GM23338 (cell line): ENCODE results near the gene NPAS4. TPM values are rescaled to one million over a fixed set of nuclear protein-coding genes. Genes with fewer than 3 reads are reported as not detected.

Experiments used
- ATAC-seq: fragments of 200-7000 bp; cut with Tn5 transposase; 3 replicates; pipeline ENCODE4 v1.9.1; 2020
- DNase-seq: peaks from one replicate; pipeline ENCODE4 v3.0.0-alpha.2; 2015; ENCODE audit warnings: low spot score
- H2AFZ ChIP-seq: fragments of 200-600 bp; sonication (generic); 2 replicates; pipeline ENCODE4 v1.8.0; 2016; ENCODE audit warnings: antibody characterized with exemption, mild to moderate bottlenecking, moderate library complexity
- H3F3A ChIP-seq: fragments of 200-600 bp; sonication (generic); replicated peaks from 2 replicates; pipeline ENCODE4 v1.8.0; 2017; ENCODE audit warnings: antibody characterized with exemption, mixed run types, low read depth
- H3K27ac ChIP-seq: fragments of 200-600 bp; sonication (generic); 2 replicates; pipeline ENCODE4 v1.6.1; 2016; ENCODE audit warnings: low read depth
- H3K27me3 ChIP-seq: fragments of 200-600 bp; sonication (generic); 2 replicates; pipeline ENCODE4 v1.8.0; 2016; ENCODE audit warnings: mild to moderate bottlenecking, mixed run types, moderate library complexity; ENCODE audit not compliant: insufficient read depth
- H3K36me3 ChIP-seq: fragments of 200-600 bp; sonication (generic); 2 replicates; pipeline ENCODE4 v1.8.0; 2016; ENCODE audit warnings: mild to moderate bottlenecking; ENCODE audit not compliant: insufficient read depth
- H3K4me1 ChIP-seq: fragments of 200-600 bp; sonication (generic); 2 replicates; pipeline ENCODE4 v1.8.0; 2016; ENCODE audit warnings: mild to moderate bottlenecking, moderate library complexity; ENCODE audit not compliant: insufficient read depth
- H3K4me2 ChIP-seq: fragments of 200-600 bp; sonication (generic); 2 replicates; pipeline ENCODE4 v1.7.1; 2017; ENCODE audit warnings: mixed run types
- H3K4me3 ChIP-seq: fragments of 200-600 bp; sonication (generic); 2 replicates; pipeline ENCODE4 v1.6.1; 2016; ENCODE audit warnings: mixed run types
- H3K79me2 ChIP-seq: fragments of 200-600 bp; sonication (generic); replicated peaks from 2 replicates; pipeline ENCODE4 v1.8.0; 2017; ENCODE audit warnings: mild to moderate bottlenecking; ENCODE audit not compliant: insufficient read depth
- H3K9me2 ChIP-seq: fragments of 200-600 bp; sonication (generic); 2 replicates; pipeline ENCODE4 v1.8.0; 2017; ENCODE audit not compliant: insufficient read depth
- H4K20me1 ChIP-seq: fragments of 200-600 bp; sonication (generic); replicated peaks from 2 replicates; pipeline ENCODE4 v1.8.0; 2017; ENCODE audit warnings: mild to moderate bottlenecking; ENCODE audit not compliant: insufficient read depth
- H3K27ac Mint-ChIP-seq: 2 replicates; pipeline ENCODE4 v1.8.0; 2020; ENCODE audit warnings: inconsistent platforms, mild to moderate bottlenecking, moderate library complexity, mixed read lengths
- H3K27me3 Mint-ChIP-seq: 3 replicates; pipeline ENCODE4 v1.8.0; 2022; ENCODE audit warnings: low read depth, mild to moderate bottlenecking, moderate library complexity, mixed read lengths, inconsistent platforms; ENCODE audit not compliant: insufficient read depth, poor library complexity
- H3K36me3 Mint-ChIP-seq: 3 replicates; pipeline ENCODE4 v1.8.0; 2021; ENCODE audit warnings: low read depth, mild to moderate bottlenecking, inconsistent platforms, moderate library complexity, mixed read lengths
- H3K4me1 Mint-ChIP-seq: 3 replicates; pipeline ENCODE4 v1.8.0; 2020; ENCODE audit warnings: mild to moderate bottlenecking, inconsistent platforms, mixed read lengths
- H3K4me3 Mint-ChIP-seq: 3 replicates; pipeline ENCODE4 v1.8.0; 2021; ENCODE audit warnings: moderate library complexity, mild to moderate bottlenecking, inconsistent platforms, mixed read lengths
- H3K9me3 Mint-ChIP-seq: 3 replicates; pipeline ENCODE4 v1.8.0; 2020; ENCODE audit warnings: moderate library complexity, mild to moderate bottlenecking, inconsistent platforms, mixed read lengths
- EZH2phosphoT487 ChIP-seq: fragments of 200-600 bp; sonication (generic); IDR thresholded peaks from one replicate; pipeline ENCODE4 v1.8.1; 2018; ENCODE audit warnings: antibody characterized with exemption; ENCODE audit not compliant: unreplicated experiment
- JUNB ChIP-seq: IDR thresholded peaks from one replicate; pipeline ENCODE4 v1.6.1; 2016; ENCODE audit warnings: antibody characterized with exemption; ENCODE audit not compliant: unreplicated experiment
- NANOG ChIP-seq: IDR thresholded peaks from 2 replicates; pipeline ENCODE4 v1.6.1; 2016; ENCODE audit warnings: antibody characterized with exemption, borderline replicate concordance
- POLR2AphosphoS5 ChIP-seq: IDR thresholded peaks from 2 replicates; pipeline ENCODE4 v1.6.1; 2016; ENCODE audit warnings: antibody characterized with exemption, low read depth
- ZNF114 ChIP-seq: fragments of 250-450 bp; sonication (Bioruptor Pico); IDR thresholded peaks from 2 replicates; pipeline ENCODE4 v1.5.0; 2020; ENCODE audit warnings: mild to moderate bottlenecking, moderate library complexity
- ZNF331 ChIP-seq: fragments of 250-450 bp; sonication (Bioruptor Pico); IDR thresholded peaks from 2 replicates; pipeline ENCODE4 v1.5.0; 2020; ENCODE audit warnings: low read depth, mild to moderate bottlenecking, moderate library complexity
- polyA plus RNA-seq: library from polyadenylated mRNA; unstranded; fragments of >200 nt; fragmentation: Nextera tagmentation; extraction: Ambion mirVana; gene quantifications from 2 replicates; pipeline ENCODE4 v1.2.1, GENCODE V29; 2016
- total RNA-seq: library from RNA; depleted of rRNA; stranded (reverse); fragments of >200 nt; shearing (Covaris generic); gene quantifications from 2 replicates; pipeline ENCODE4 v1.2.3, GENCODE V29; 2014
- TF ChIP-seq, protein P1 (sequence below), 2 experiments: fragments of 200-600 bp in 1 of 2; sonication (generic) in 1 of 2; conservative IDR thresholded peaks; 2 replicates each; pipeline versions ENCODE4 v1.5.1 to v1.6.1; 2016 to 2017; ENCODE audit warnings: antibody characterized with exemption in 2 of 2, low read depth in 2 of 2, mild to moderate bottlenecking in 2 of 2, moderate library complexity in 1 of 2
- TF ChIP-seq, protein P2 (sequence below): IDR thresholded peaks from 2 replicates; pipeline ENCODE4 v1.6.1; 2016; ENCODE audit warnings: antibody characterized with exemption
- TF ChIP-seq, protein P3 (sequence below): IDR thresholded peaks from one replicate; pipeline ENCODE4 v1.6.1; 2018; ENCODE audit warnings: antibody characterized with exemption; ENCODE audit not compliant: unreplicated experiment

The NPAS4 gene
- total and polyA plus RNA-seq, 2 experiments from 2014 or later, result 0.71 to 0.97 TPM

DNA sequence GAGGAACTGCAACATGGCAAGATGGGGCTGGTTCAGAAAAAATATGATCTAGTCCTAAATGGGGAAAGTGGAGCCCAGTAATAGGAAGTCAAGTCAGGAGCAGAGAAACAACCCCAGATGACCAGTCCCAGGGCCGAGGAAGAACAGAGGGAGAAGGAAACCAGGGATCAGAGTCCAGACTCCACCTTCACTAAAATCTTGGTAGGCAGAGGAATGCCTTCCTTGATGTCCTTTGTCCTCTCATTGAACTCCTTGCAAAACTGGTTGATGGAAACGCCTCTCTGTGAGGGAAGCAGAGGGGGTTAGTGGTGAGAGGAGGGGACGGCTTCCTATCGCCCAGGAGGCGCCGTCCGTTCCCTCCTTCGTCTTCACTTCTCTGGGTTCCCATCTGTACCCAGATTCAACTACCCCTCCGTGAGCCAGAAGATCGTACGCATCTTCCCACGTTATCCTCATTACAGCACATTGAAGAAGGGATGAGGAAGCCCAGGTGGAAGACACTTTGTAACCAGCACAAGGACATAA is 17.2 kb downstream of the NPAS4 start:
- TF ChIP-seq ZNF114 (CRISPR knock-in tag), result no peak
- no peak for TF ChIP-seq ZNF331 (CRISPR knock-in tag)
- peak overlapping the region; percentile 23; the same call in 1 of the 2 replicates for H2AFZ ChIP-seq
- peak overlapping the region; percentile 76 for H3K27ac ChIP-seq
- Mint-ChIP-seq H3K36me3 (peaks cover 56% of the 10 kb centered on the region), H3K27ac (peak overlapping the region; percentile 100), H3K9me3 (peaks cover 25% of the 10 kb centered on the region), H3K27me3 (peaks cover 11% of the 10 kb centered on the region), H3K4me1 (peaks cover 6% of the 10 kb centered on the region; the same call in 2 of the 3 replicates), H3K4me3 (peak overlapping the region; percentile 93)
- no peaks in the 10 kb centered on the region for H3F3A ChIP-seq
- DNase-seq (peak; percentile 36), ATAC-seq (peak; percentile 23)
- no peaks in the 10 kb centered on the region for H4K20me1 ChIP-seq
- peaks cover 11% of the 10 kb centered on the region; the same call in 1 of the 2 replicates for H3K36me3 ChIP-seq
- H3K4me2 ChIP-seq, result peak overlapping the region; percentile 83
- H3K4me1 ChIP-seq, result peaks cover 7% of the 10 kb centered on the region; the same call in 1 of the 2 replicates
- peak overlapping the region; percentile 73 for H3K4me3 ChIP-seq
- H3K27me3 ChIP-seq, result no peaks in the 10 kb centered on the region
- peaks cover 16% of the 10 kb centered on the region for H3K79me2 ChIP-seq
- no peaks in the 10 kb centered on the region for H3K9me2 ChIP-seq

DNA sequence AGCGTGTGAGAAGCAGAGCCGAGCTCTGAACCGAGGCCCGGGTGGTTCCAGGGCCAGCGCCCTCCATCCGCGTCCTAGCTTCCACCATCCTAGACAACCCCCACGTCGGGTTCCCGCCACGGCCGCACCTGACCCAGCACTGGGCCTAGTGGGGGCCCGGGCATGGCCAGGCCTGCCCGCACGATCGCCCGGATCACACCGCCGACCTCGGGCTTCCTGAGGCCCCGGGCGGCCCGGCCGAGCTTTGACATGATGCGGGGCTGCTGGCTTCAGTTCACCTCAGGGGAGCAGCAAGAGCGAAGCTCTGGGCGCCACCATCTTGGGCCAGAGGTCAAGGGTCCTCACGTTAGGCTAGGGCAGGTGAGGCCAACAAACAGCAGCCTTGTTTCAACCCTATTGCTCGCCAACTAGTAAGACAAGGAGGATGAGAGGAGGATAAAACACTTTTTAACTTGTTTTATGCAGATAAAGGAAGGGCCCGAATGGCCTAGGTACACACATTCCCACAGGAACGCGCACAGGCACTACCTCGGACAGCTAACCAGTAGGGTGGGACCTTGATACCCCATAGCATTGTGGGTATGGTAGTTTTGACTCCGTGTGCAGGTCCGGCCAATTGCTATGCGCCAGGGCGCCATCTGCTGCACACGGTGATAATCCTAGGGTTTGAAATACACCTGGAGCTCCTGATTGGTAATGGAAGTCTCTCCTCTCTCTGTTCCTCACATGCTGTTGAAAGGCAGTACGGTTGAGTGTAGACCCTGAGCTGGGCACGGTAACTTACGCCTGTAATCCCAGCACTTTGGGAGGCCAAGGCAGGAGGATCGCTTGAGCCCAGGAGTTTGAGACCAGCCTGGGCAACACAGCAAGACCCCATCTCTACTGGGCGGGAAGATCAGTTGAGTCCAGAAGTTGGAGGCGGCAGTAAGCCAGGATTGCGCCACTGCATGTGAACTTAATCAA is 17.9 kb downstream of the NPAS4 start, which contains the start of gene MRPL11:
MRPL11 (minus strand) TSS at position 345 of the 963 bp plus-strand sequence; CDS start at position 251, 94 bp downstream.
- peaks cover 60% of the 10 kb centered on the region for H3K36me3 Mint-ChIP-seq

More for the DNA sequence above, 17.9 kb downstream of the NPAS4 start, which contains the start of gene MRPL11:
- H3K79me2 ChIP-seq, result peaks cover 16% of the 10 kb centered on the region
- peaks cover 2% of the 10 kb centered on the region; the same call in 1 of the 2 replicates for H3F3A ChIP-seq
- H4K20me1 ChIP-seq, result no peaks in the 10 kb centered on the region
- H3K4me3 ChIP-seq, result peak within 1 kb of the TSS; percentile 73
- H3K4me3 Mint-ChIP-seq, result peak within 1 kb of the TSS; percentile 93
- DNase-seq (peak; percentile 98), ATAC-seq (peak; percentile 97)
- H2AFZ ChIP-seq, result peak within 1 kb of the TSS; percentile 23; the same call in 1 of the 2 replicates
- peaks cover 11% of the 10 kb centered on the region for H3K27me3 Mint-ChIP-seq
- peaks cover 32% of the 10 kb centered on the region for H3K9me3 Mint-ChIP-seq
- peak within 1 kb of the TSS; percentile 76 for H3K27ac ChIP-seq
- H3K27ac Mint-ChIP-seq, result peak within 1 kb of the TSS; percentile 100
- TF ChIP-seq, protein P1, sequence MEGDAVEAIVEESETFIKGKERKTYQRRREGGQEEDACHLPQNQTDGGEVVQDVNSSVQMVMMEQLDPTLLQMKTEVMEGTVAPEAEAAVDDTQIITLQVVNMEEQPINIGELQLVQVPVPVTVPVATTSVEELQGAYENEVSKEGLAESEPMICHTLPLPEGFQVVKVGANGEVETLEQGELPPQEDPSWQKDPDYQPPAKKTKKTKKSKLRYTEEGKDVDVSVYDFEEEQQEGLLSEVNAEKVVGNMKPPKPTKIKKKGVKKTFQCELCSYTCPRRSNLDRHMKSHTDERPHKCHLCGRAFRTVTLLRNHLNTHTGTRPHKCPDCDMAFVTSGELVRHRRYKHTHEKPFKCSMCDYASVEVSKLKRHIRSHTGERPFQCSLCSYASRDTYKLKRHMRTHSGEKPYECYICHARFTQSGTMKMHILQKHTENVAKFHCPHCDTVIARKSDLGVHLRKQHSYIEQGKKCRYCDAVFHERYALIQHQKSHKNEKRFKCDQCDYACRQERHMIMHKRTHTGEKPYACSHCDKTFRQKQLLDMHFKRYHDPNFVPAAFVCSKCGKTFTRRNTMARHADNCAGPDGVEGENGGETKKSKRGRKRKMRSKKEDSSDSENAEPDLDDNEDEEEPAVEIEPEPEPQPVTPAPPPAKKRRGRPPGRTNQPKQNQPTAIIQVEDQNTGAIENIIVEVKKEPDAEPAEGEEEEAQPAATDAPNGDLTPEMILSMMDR (conservative IDR thresholded peaks at IDR 0.05; ENCODE audit: low read depth in 2 of 2), result peak; percentile 62 to 89
- TF ChIP-seq, protein P2, sequence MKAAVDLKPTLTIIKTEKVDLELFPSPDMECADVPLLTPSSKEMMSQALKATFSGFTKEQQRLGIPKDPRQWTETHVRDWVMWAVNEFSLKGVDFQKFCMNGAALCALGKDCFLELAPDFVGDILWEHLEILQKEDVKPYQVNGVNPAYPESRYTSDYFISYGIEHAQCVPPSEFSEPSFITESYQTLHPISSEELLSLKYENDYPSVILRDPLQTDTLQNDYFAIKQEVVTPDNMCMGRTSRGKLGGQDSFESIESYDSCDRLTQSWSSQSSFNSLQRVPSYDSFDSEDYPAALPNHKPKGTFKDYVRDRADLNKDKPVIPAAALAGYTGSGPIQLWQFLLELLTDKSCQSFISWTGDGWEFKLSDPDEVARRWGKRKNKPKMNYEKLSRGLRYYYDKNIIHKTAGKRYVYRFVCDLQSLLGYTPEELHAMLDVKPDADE, result peak; percentile 90
- TF ChIP-seq EZH2phosphoT487, result no peak
- TF ChIP-seq, protein P3, sequence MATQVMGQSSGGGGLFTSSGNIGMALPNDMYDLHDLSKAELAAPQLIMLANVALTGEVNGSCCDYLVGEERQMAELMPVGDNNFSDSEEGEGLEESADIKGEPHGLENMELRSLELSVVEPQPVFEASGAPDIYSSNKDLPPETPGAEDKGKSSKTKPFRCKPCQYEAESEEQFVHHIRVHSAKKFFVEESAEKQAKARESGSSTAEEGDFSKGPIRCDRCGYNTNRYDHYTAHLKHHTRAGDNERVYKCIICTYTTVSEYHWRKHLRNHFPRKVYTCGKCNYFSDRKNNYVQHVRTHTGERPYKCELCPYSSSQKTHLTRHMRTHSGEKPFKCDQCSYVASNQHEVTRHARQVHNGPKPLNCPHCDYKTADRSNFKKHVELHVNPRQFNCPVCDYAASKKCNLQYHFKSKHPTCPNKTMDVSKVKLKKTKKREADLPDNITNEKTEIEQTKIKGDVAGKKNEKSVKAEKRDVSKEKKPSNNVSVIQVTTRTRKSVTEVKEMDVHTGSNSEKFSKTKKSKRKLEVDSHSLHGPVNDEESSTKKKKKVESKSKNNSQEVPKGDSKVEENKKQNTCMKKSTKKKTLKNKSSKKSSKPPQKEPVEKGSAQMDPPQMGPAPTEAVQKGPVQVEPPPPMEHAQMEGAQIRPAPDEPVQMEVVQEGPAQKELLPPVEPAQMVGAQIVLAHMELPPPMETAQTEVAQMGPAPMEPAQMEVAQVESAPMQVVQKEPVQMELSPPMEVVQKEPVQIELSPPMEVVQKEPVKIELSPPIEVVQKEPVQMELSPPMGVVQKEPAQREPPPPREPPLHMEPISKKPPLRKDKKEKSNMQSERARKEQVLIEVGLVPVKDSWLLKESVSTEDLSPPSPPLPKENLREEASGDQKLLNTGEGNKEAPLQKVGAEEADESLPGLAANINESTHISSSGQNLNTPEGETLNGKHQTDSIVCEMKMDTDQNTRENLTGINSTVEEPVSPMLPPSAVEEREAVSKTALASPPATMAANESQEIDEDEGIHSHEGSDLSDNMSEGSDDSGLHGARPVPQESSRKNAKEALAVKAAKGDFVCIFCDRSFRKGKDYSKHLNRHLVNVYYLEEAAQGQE, result no peak
- TF ChIP-seq JUNB, result no peak
- TF ChIP-seq POLR2AphosphoS5, result peak; percentile 64
- TF ChIP-seq NANOG, result no peak
- peaks cover 6% of the 10 kb centered on the region; the same call in 2 of the 3 replicates for H3K4me1 Mint-ChIP-seq
- H3K4me2 ChIP-seq, result peak within 1 kb of the TSS; percentile 83
- H3K4me1 ChIP-seq, result peaks cover 7% of the 10 kb centered on the region; the same call in 1 of the 2 replicates
- no peaks in the 10 kb centered on the region for H3K9me2 ChIP-seq
- peaks cover 11% of the 10 kb centered on the region; the same call in 1 of the 2 replicates for H3K36me3 ChIP-seq
- no peaks in the 10 kb centered on the region for H3K27me3 ChIP-seq
